ENCODE results near the gene CISH.

CISH gene

DNA sequence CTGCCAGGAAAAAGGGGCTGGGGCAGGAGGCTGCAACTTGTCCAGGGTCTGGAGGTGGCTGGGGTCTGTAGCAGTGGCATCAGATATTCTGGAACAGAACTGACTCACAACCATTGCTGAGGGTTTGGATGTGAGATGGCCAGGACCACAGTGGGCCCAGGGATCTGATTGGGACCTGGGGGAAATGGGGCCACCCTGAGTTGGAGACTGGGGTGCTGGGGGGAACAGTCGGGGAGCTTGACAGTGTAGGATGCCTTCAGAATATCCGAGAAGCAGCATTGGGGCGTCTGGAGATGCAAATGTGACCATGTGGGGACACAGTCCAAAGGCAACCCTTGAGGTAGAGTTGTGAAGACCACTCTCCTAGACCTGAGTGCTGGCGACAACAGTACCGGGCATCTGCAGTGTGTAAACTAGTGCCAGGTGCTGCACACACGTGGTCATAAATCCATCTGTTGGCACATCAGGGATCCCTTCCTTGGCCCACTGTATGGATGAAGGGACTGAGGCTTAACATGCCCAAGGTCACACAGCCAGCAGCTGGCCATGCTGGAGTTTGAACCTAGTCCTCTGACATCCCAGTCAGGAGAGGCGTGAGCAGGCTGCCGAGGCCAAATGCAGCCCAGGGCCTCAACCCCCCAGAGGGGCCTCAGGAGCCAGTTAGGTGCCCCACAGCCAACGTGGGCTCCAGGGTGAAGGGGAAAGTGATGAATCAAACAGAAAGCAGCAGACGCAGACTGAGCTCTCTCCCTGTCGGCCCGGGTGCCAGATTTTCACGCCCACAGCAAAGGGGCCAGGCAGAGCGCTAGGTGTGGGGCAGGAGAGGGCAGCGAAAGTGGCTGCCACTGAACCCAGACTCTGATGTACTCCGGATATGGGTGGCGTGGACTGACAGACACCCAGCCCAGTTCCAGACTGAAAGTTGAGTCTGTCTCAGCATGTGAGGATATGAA is 23.5 kb downstream of the CISH start:
- H3K36me3 Mint-ChIP-seq (ENCODE audit: low read depth): peaks cover 26% of the 10 kb centered on the region
- peak overlapping the region; percentile 97 for H3K27ac Mint-ChIP-seq
- H3K4me1 Mint-ChIP-seq (ENCODE audit: low read depth): peaks cover 73% of the 10 kb centered on the region
- no peaks in the 10 kb centered on the region for H3K9me3 Mint-ChIP-seq
- H3K27me3 Mint-ChIP-seq (ENCODE audit: low read depth): no peaks in the 10 kb centered on the region
- H3K4me3 Mint-ChIP-seq: peak overlapping the region; percentile 60
- peak; percentile 91 for DNase-seq (ENCODE audit: low spot score)

DNA sequence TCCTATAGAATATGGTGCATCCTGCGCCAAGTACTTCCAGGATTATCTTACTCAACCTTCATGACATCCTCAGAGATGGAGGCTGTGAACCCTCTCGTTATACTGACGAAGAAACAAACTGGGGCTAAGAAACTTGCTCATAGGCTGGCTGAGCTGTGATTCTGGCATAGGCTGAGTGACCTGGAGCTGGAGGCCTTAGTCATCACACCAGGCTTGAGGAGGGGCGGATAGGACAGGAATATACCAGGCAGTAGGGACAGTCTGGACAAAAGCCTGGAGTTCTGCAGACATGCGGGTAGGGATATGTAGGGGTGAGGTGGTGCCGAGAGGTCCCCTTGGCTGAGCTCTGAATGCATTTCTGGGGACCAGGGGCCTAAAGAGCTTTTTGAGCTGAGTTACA is 24.2 kb downstream of the CISH start:
- Mint-ChIP-seq H3K4me1 (ENCODE audit: low read depth) (peaks cover 66% of the 10 kb centered on the region), H3K27ac (peak overlapping the region; percentile 97), H3K4me3 (peak overlapping the region; percentile 34), H3K9me3 (no peaks in the 10 kb centered on the region), H3K27me3 (ENCODE audit: low read depth) (no peaks in the 10 kb centered on the region), H3K36me3 (ENCODE audit: low read depth) (peaks cover 24% of the 10 kb centered on the region)
- no peak for DNase-seq (ENCODE audit: low spot score)

GRCh38 chr3:50586763-50587070 is 24.9 kb downstream of the CISH start:
- Mint-ChIP-seq H3K36me3 (ENCODE audit: low read depth) (peaks cover 25% of the 10 kb centered on the region), H3K4me1 (ENCODE audit: low read depth) (peaks cover 64% of the 10 kb centered on the region), H3K27ac (peak overlapping the region; percentile 97), H3K9me3 (no peaks in the 10 kb centered on the region), H3K27me3 (ENCODE audit: low read depth) (no peaks in the 10 kb centered on the region), H3K4me3 (no peak overlapping the region)
- DNase-seq (ENCODE audit: low spot score): no peak

GRCh38 chr3:50585919-50586762 is 25.4 kb downstream of the CISH start:
- DNase-seq (ENCODE audit: low spot score): peak; percentile 68
- H3K36me3 Mint-ChIP-seq (ENCODE audit: low read depth): peaks cover 31% of the 10 kb centered on the region
- no peaks in the 10 kb centered on the region for H3K27me3 Mint-ChIP-seq (ENCODE audit: low read depth)
- no peaks in the 10 kb centered on the region for H3K9me3 Mint-ChIP-seq
- H3K4me1 Mint-ChIP-seq (ENCODE audit: low read depth): peaks cover 64% of the 10 kb centered on the region
- no peak overlapping the region for H3K4me3 Mint-ChIP-seq
- H3K27ac Mint-ChIP-seq: peak overlapping the region; percentile 97

GRCh38 chr3:50584391-50584790 is 27.2 kb downstream of the CISH start:
- no peaks in the 10 kb centered on the region for H3K9me3 Mint-ChIP-seq
- H3K4me1 Mint-ChIP-seq (ENCODE audit: low read depth): peaks cover 64% of the 10 kb centered on the region
- H3K27me3 Mint-ChIP-seq (ENCODE audit: low read depth): no peaks in the 10 kb centered on the region
- DNase-seq (ENCODE audit: low spot score): no peak
- peak overlapping the region; percentile 58 for H3K27ac Mint-ChIP-seq
- H3K4me3 Mint-ChIP-seq: no peak overlapping the region
- H3K36me3 Mint-ChIP-seq (ENCODE audit: low read depth): peaks cover 42% of the 10 kb centered on the region

- Mint-ChIP-seq H3K27me3 (ENCODE audit: low read depth) (no peaks in the 10 kb centered on the region), H3K9me3 (no peaks in the 10 kb centered on the region), H3K4me3 (no peak overlapping the region), H3K27ac (peak overlapping the region; percentile 64), H3K36me3 (ENCODE audit: low read depth) (peaks cover 44% of the 10 kb centered on the region), H3K4me1 (ENCODE audit: low read depth) (peaks cover 65% of the 10 kb centered on the region)
- DNase-seq (ENCODE audit: low spot score): no peak
Measured at GRCh38 chr3:50583897-50584296, 27.7 kb downstream of the CISH start.

GRCh38 chr3:50582083-50582482 is 29.5 kb downstream of the CISH start:
- Mint-ChIP-seq H3K27me3 (ENCODE audit: low read depth) (no peaks in the 10 kb centered on the region), H3K4me3 (no peak overlapping the region), H3K36me3 (ENCODE audit: low read depth) (peaks cover 55% of the 10 kb centered on the region), H3K27ac (peak overlapping the region; percentile 77), H3K9me3 (no peaks in the 10 kb centered on the region), H3K4me1 (ENCODE audit: low read depth) (peaks cover 51% of the 10 kb centered on the region)
- DNase-seq (ENCODE audit: low spot score): no peak

DNA sequence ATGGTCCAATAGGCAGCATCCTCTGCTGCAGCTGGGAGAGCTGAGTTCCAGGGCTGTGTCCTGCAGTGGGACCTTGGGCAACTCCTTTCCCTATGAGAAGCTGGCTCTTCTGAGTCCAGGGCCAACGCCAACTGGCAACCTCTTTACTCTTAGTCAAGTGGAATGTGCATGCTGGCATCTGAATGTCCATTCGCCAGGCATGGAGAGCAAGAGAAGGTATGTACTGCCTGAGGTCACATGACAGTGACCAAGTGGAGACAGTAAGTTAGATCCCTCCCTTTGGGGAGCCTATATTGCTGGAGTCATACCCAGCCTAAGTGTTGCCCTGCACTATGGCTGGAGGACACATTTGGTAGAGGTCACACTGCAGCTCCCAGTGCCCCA is 30.1 kb downstream of the CISH start:
- H3K9me3 Mint-ChIP-seq: no peaks in the 10 kb centered on the region
- H3K4me3 Mint-ChIP-seq: no peak overlapping the region
- H3K27me3 Mint-ChIP-seq (ENCODE audit: low read depth): no peaks in the 10 kb centered on the region
- peaks cover 60% of the 10 kb centered on the region for H3K36me3 Mint-ChIP-seq (ENCODE audit: low read depth)
- peak overlapping the region; percentile 85 for H3K27ac Mint-ChIP-seq
- no peak for DNase-seq (ENCODE audit: low spot score)
- peaks cover 51% of the 10 kb centered on the region for H3K4me1 Mint-ChIP-seq (ENCODE audit: low read depth)

GRCh38 chr3:50580683-50581458 is 30.7 kb downstream of the CISH start:
- Mint-ChIP-seq H3K4me3 (no peak overlapping the region), H3K4me1 (ENCODE audit: low read depth) (peaks cover 55% of the 10 kb centered on the region), H3K9me3 (no peaks in the 10 kb centered on the region), H3K27me3 (ENCODE audit: low read depth) (no peaks in the 10 kb centered on the region), H3K36me3 (ENCODE audit: low read depth) (peaks cover 65% of the 10 kb centered on the region), H3K27ac (peak overlapping the region; percentile 85)
- DNase-seq (ENCODE audit: low spot score): no peak

DNA sequence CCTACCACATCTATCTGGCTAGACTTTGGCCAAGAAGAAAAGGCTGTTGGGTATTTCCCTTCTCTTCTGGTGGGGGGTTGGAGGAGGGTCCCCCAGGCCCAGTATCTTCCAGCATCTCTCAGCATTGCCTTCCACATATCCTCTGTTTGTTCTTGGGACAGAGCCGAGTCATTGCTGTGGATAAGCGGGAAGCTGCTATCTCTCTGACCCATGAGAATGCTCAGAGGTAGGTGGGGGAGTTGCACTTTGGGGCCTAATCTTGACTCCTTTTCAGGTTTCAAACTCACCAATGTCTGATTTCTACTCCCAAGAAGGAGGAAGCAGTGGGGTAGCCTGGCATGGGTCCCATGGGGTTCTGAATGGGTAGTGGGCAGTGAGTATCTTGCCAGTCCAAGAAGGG is 34.2 kb downstream of the CISH start:
- no peak overlapping the region for H3K4me3 Mint-ChIP-seq
- no peak for DNase-seq (ENCODE audit: low spot score)
- peaks cover 59% of the 10 kb centered on the region for H3K36me3 Mint-ChIP-seq (ENCODE audit: low read depth)
- no peaks in the 10 kb centered on the region for H3K9me3 Mint-ChIP-seq
- H3K27ac Mint-ChIP-seq: peak overlapping the region; percentile 65
- H3K4me1 Mint-ChIP-seq (ENCODE audit: low read depth): peaks cover 68% of the 10 kb centered on the region
- no peaks in the 10 kb centered on the region for H3K27me3 Mint-ChIP-seq (ENCODE audit: low read depth)

GRCh38 chr3:50575372-50575771 is 36.2 kb downstream of the CISH start:
- peaks cover 72% of the 10 kb centered on the region for H3K4me1 Mint-ChIP-seq (ENCODE audit: low read depth)
- peaks cover 63% of the 10 kb centered on the region for H3K36me3 Mint-ChIP-seq (ENCODE audit: low read depth)
- H3K27ac Mint-ChIP-seq: peak overlapping the region; percentile 94
- no peaks in the 10 kb centered on the region for H3K27me3 Mint-ChIP-seq (ENCODE audit: low read depth)
- no peaks in the 10 kb centered on the region for H3K9me3 Mint-ChIP-seq
- H3K4me3 Mint-ChIP-seq: peak overlapping the region; percentile 98
- no peak for DNase-seq (ENCODE audit: low spot score)

DNA sequence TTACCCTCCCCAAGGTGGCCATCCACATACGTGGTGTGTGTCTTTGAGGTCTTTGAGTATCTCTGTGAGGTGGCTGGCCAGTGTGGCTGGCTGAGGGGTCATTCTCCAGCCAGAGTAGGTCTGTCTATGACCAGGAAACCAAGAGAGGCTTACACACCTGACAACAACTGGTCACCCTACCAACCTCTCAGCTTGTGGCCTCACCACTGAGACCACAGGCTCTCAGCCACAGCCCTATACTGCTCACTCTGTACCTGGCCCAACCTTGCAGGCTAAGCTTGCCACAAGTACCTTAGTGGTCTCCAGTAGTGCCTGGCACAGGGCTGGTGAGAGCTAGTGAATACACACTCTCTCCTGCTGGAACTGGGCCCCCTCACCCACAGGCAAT is 37.1 kb downstream of the CISH start:
- peaks cover 64% of the 10 kb centered on the region for H3K36me3 Mint-ChIP-seq (ENCODE audit: low read depth)
- no peaks in the 10 kb centered on the region for H3K27me3 Mint-ChIP-seq (ENCODE audit: low read depth)
- H3K9me3 Mint-ChIP-seq: no peaks in the 10 kb centered on the region
- no peak for DNase-seq (ENCODE audit: low spot score)
- H3K4me3 Mint-ChIP-seq: peak overlapping the region; percentile 98
- peaks cover 74% of the 10 kb centered on the region for H3K4me1 Mint-ChIP-seq (ENCODE audit: low read depth)
- H3K27ac Mint-ChIP-seq: peak overlapping the region; percentile 94

DNA sequence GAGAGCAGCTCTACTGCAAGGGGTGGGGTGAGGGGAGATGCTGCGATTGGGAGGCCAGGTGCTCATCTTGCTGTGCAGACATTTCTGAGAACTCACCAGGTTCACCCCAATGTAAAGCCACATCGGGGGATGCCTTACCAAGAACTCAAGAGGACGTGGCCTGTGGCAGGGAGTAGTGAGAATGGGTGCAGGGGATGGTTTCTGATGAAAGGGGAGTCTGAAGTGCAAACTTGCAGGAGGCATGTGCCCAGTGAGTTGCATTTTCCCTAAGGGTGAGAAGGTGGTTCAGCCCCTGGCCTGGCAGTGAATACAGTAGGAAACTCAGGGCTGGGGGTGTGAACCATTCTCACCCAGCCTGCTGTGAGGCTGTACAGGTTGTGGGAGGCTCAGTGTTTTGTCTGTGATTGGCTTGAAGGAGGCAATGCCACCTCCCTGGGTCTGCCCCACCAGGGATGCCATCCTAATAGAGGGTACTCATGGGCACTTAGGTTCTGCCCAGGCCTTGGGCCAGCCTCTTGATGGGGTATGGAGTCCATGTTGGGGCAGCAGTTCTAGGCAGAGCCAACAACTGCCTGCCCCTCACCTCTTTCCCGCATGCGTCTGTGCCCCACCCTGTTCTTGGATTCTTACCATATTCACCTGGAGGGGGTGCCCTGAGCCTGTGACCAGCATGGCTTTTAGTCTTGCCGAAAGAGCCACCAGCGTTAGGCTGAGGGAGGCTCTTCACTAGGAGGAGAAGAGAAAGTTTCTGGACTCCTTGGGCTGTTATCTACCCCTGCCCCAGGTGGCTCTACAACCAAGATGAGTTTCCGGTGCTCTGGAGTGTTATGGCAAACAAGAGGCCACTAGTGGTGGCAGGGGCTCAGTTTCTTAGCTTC is 37.8 kb downstream of the CISH start:
- H3K4me3 Mint-ChIP-seq: peak overlapping the region; percentile 98
- H3K36me3 Mint-ChIP-seq (ENCODE audit: low read depth): peaks cover 58% of the 10 kb centered on the region
- no peaks in the 10 kb centered on the region for H3K27me3 Mint-ChIP-seq (ENCODE audit: low read depth)
- no peaks in the 10 kb centered on the region for H3K9me3 Mint-ChIP-seq
- peaks cover 68% of the 10 kb centered on the region for H3K4me1 Mint-ChIP-seq (ENCODE audit: low read depth)
- peak overlapping the region; percentile 94 for H3K27ac Mint-ChIP-seq
- DNase-seq (ENCODE audit: low spot score): peak; percentile 87
